MM.1S (cell line): Measurements from ENCODE around the gene GATA5.

Experiments used
- DNase-seq: peaks from one replicate; pipeline ENCODE4 v3.0.0-alpha.2; 2015
- H2AFZ ChIP-seq: fragments of 300-600 bp; sonication (generic); 2 replicates; pipeline ENCODE4 v1.6.0; 2016; ENCODE audit warnings: antibody characterized with exemption, low read length
- H3F3A ChIP-seq: fragments of 300-600 bp; sonication (generic); 2 replicates; pipeline ENCODE4 v1.6.1; 2016; ENCODE audit warnings: mild to moderate bottlenecking, antibody characterized with exemption, low read length, moderate library complexity, mixed read lengths; ENCODE audit not compliant: insufficient read depth
- H3K27ac ChIP-seq: fragments of 300-600 bp; sonication (generic); 2 replicates; pipeline ENCODE4 v1.5.1; 2016; ENCODE audit warnings: mild to moderate bottlenecking, low read length
- H3K27me3 ChIP-seq: fragments of 300-600 bp; sonication (generic); replicated peaks from 2 replicates; pipeline ENCODE4 v1.6.0; 2016; ENCODE audit warnings: low read length; ENCODE audit not compliant: insufficient read depth
- H3K36me3 ChIP-seq: fragments of 300-600 bp; sonication (generic); replicated peaks from 2 replicates; pipeline ENCODE4 v1.6.1; 2016; ENCODE audit warnings: mild to moderate bottlenecking, low read length, mixed read lengths; ENCODE audit not compliant: insufficient read depth
- H3K4me1 ChIP-seq: fragments of 300-600 bp; sonication (generic); 2 replicates; pipeline ENCODE4 v1.6.1; 2016; ENCODE audit warnings: low read length, mixed read lengths
- H3K4me2 ChIP-seq: fragments of 300-600 bp; sonication (generic); 2 replicates; pipeline ENCODE4 v1.6.0; 2016; ENCODE audit warnings: low read depth, low read length
- H3K4me3 ChIP-seq: fragments of 300-600 bp; sonication (generic); 2 replicates; pipeline ENCODE4 v1.5.1; 2016; ENCODE audit warnings: low read length, mixed read lengths
- H3K79me2 ChIP-seq: fragments of 300-600 bp; sonication (generic); 2 replicates; pipeline ENCODE4 v1.6.1; 2016; ENCODE audit warnings: mixed run types, low read length, mixed read lengths
- H3K9ac ChIP-seq: fragments of 300-600 bp; sonication (generic); 2 replicates; pipeline ENCODE4 v1.6.1; 2016; ENCODE audit warnings: low read length, mixed read lengths
- H3K9me2 ChIP-seq: fragments of 300-600 bp; sonication (generic); replicated peaks from 2 replicates; pipeline ENCODE4 v1.6.1; 2016; ENCODE audit warnings: mild to moderate bottlenecking, low read length, mixed read lengths; ENCODE audit not compliant: insufficient read depth
- H3K9me3 ChIP-seq: fragments of 300-600 bp; sonication (generic); replicated peaks from 2 replicates; pipeline ENCODE4 v1.6.1; 2016; ENCODE audit warnings: mild to moderate bottlenecking, low read length, mixed read lengths; ENCODE audit not compliant: insufficient read depth
- H4K20me1 ChIP-seq: fragments of 300-600 bp; sonication (generic); 2 replicates; pipeline ENCODE4 v1.6.1; 2016; ENCODE audit warnings: mild to moderate bottlenecking, low read length, moderate library complexity, mixed read lengths; ENCODE audit not compliant: insufficient read depth
- EZH2 ChIP-seq: fragments of 300-600 bp; sonication (generic); optimal IDR thresholded peaks from 2 replicates; pipeline ENCODE3; 2017; ENCODE audit warnings: low read depth, mild to moderate bottlenecking, antibody characterized with exemption, low read length, mixed read lengths
- EZH2phosphoT487 ChIP-seq: fragments of 300-600 bp; sonication (generic); IDR thresholded peaks from 2 replicates; pipeline ENCODE4 v1.6.1; 2018; ENCODE audit warnings: antibody characterized with exemption, low read length
- TF ChIP-seq, protein P1 (sequence below): fragments of 300-600 bp; sonication (generic); IDR thresholded peaks from 2 replicates; pipeline ENCODE4 v1.5.1; 2016; ENCODE audit warnings: antibody characterized with exemption, low read length, mixed read lengths

The GATA5 gene

DNA sequence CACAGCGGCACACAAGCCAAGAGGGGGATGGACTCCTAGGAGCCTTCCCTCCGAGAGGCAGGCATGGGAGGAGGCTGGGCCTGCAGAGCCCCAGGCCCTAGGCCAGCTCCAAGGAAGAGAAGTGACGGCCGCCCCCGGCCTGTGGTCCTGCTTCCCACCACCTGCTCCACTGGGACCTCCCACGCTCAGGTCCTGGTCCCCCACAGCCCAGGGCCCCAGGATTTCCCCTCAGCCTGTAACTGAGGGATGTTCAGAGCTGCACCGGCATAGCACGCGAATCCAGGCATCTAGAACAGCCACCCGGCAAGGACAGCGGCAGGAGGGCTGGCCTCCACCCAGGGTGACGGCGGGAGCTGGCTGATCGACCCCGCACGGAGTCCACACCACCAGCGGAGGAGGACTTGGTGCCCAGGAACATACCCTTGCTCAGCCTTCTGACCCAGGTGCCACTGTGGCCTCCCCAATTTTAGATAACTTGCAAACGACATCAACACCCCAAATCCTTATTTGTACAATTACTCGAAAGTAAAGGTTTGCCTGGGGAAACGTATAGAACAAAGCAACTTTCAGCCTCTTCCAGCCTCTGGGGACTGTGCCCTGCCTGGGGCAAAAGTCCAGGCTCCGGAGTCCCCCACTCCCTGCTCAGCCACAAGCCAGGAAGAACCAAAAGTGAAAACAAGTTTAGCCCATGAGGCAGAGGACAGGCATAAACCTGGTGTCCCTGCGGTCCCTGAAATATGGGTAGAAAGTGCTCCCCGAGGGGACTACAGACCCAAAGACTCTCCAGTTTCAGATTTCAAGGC, 3.5 kb downstream of the GATA5 start:
- Histone ChIP-seq H4K20me1 (no peaks in the 10 kb centered on the region), H3K4me3 (peak overlapping the region; percentile 31; the same call in 1 of the 2 replicates), H2AFZ (0 out of 2 replicates have a peak overlapping the region, but pooled peaks have one; percentile 17), H3K79me2 (no peaks in the 10 kb centered on the region), H3K27me3 (peaks cover 90% of the 10 kb centered on the region), H3K4me1 (no peaks in the 10 kb centered on the region), H3F3A (no peaks in the 10 kb centered on the region), H3K9me2 (no peaks in the 10 kb centered on the region), H3K36me3 (no peaks in the 10 kb centered on the region), H3K9ac (no peak overlapping the region), H3K4me2 (peak overlapping the region; percentile 59; the same call in 1 of the 2 replicates), H3K9me3 (no peaks in the 10 kb centered on the region), H3K27ac (no peak overlapping the region)
- DNase-seq = no peak
- TF ChIP-seq, protein P1, sequence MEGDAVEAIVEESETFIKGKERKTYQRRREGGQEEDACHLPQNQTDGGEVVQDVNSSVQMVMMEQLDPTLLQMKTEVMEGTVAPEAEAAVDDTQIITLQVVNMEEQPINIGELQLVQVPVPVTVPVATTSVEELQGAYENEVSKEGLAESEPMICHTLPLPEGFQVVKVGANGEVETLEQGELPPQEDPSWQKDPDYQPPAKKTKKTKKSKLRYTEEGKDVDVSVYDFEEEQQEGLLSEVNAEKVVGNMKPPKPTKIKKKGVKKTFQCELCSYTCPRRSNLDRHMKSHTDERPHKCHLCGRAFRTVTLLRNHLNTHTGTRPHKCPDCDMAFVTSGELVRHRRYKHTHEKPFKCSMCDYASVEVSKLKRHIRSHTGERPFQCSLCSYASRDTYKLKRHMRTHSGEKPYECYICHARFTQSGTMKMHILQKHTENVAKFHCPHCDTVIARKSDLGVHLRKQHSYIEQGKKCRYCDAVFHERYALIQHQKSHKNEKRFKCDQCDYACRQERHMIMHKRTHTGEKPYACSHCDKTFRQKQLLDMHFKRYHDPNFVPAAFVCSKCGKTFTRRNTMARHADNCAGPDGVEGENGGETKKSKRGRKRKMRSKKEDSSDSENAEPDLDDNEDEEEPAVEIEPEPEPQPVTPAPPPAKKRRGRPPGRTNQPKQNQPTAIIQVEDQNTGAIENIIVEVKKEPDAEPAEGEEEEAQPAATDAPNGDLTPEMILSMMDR = no peak
- TF ChIP-seq EZH2 (no peak), EZH2phosphoT487 (no peak)

DNA sequence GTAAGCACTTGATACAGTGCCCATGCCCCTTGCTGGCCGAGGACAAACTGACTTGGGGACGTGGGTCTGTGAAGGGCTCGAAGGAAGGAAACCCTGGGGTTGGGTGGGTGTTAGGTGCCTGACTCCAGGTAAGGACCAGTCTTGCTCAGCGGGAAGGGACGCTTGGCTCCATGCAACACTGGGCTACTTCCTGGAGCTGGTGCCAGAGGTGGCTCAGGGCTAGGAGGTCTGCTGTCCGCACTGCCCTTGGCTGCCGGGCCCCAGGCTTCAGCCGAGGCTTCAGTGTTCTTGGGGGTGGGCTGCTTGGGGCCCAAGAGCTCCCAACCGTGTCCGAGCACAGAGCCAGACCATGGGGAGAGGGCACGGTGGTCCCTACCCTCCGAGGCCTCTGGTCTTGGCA, 5.3 kb downstream of the GATA5 start:
- Histone ChIP-seq H3K9me2 (no peaks in the 10 kb centered on the region), H4K20me1 (no peaks in the 10 kb centered on the region), H2AFZ (no peak overlapping the region), H3K9me3 (no peaks in the 10 kb centered on the region), H3K79me2 (no peaks in the 10 kb centered on the region), H3K27me3 (peaks cover 98% of the 10 kb centered on the region), H3K4me2 (no peak overlapping the region), H3K4me3 (no peak overlapping the region), H3K4me1 (no peaks in the 10 kb centered on the region), H3K36me3 (no peaks in the 10 kb centered on the region), H3F3A (no peaks in the 10 kb centered on the region), H3K9ac (no peak overlapping the region), H3K27ac (no peak overlapping the region)
- TF ChIP-seq EZH2phosphoT487 = no peak
- TF ChIP-seq, protein P1 = no peak
- no peak for TF ChIP-seq EZH2
- no peak for DNase-seq

DNA sequence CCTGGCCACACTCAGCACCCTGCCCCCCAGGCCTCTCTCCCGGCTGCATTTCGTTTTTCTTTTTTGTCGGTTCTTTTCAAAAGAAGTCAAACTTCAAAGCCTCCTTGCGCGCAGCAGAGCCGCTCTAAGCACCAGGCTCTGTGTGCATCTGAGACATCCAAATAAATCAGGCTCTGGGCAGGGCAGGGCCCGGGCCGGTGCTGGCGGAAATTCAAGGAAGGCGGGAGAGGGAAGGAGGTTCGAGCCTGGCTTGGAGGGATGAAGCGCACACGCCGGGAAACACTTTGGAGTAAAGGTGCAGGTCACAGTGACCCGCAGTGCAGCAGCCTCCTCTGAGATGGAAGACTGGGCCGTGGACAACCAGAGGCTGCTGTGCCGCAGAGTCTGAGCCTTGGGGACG, 5.8 kb downstream of the GATA5 start:
- DNase-seq = no peak
- no peak overlapping the region for H3K4me3 ChIP-seq
- no peaks in the 10 kb centered on the region for H3K9me3 ChIP-seq
- TF ChIP-seq, protein P1 = no peak
- TF ChIP-seq EZH2 = peak; percentile 3
- H3F3A ChIP-seq = no peaks in the 10 kb centered on the region
- no peaks in the 10 kb centered on the region for H3K9me2 ChIP-seq
- no peaks in the 10 kb centered on the region for H3K4me1 ChIP-seq
- no peaks in the 10 kb centered on the region for H3K79me2 ChIP-seq
- H3K36me3 ChIP-seq = no peaks in the 10 kb centered on the region
- H3K4me2 ChIP-seq = no peak overlapping the region
- no peaks in the 10 kb centered on the region for H4K20me1 ChIP-seq
- no peak overlapping the region for H3K27ac ChIP-seq
- H3K9ac ChIP-seq = no peak overlapping the region
- H3K27me3 ChIP-seq = peaks cover 98% of the 10 kb centered on the region
- H2AFZ ChIP-seq = no peak overlapping the region
